GM21529 (cell line): ENCODE measurements around the gene RNASE11.
"Not testable (repeated sequence)": the region's sequence is repeated elsewhere in the genome, so short reads cannot be mapped to it uniquely, and the experiment has no call there.

Source experiments
- ATAC-seq: cut with Tn5 transposase; IDR thresholded peaks from one replicate; pipeline ENCODE4 v1.9.1; 2021; ENCODE audit not compliant: unreplicated experiment

The RNASE11 gene

GRCh38 chr14:20614038-20614840 is 26.4 kb upstream of the RNASE11 start:
- ATAC-seq = peak; percentile 3

GRCh38 chr14:20613094-20614037 is 25.6 kb upstream of the RNASE11 start:
- peak; percentile 68 for ATAC-seq

- peak; percentile 28 for ATAC-seq
These were observed 24.6 kb upstream of the RNASE11 start for GRCh38 chr14:20612403-20612802.

GRCh38 chr14:20611277-20611676 is 23.5 kb upstream of the RNASE11 start:
- ATAC-seq = no peak

GRCh38 chr14:20610002-20610765 is 22.4 kb upstream of the RNASE11 start:
- ATAC-seq = no peak

- ATAC-seq = no peak
These were observed 21.6 kb upstream of the RNASE11 start for GRCh38 chr14:20609215-20610001.

- no peak for ATAC-seq
These were observed 20.7 kb upstream of the RNASE11 start for GRCh38 chr14:20608383-20609110.

- ATAC-seq = no peak
These were observed 19.8 kb upstream of the RNASE11 start for GRCh38 chr14:20607617-20608016.

- ATAC-seq = no peak
These were observed 19.1 kb upstream of the RNASE11 start for GRCh38 chr14:20606902-20607242.

GRCh38 chr14:20606190-20606901 is 18.5 kb upstream of the RNASE11 start:
- ATAC-seq = no peak

- ATAC-seq = no peak
These were observed 16.3 kb upstream of the RNASE11 start for GRCh38 chr14:20603813-20604690.

- ATAC-seq = no peak
These were observed 14.8 kb upstream of the RNASE11 start for GRCh38 chr14:20602583-20602982.

GRCh38 chr14:20601522-20601921 is 13.7 kb upstream of the RNASE11 start:
- ATAC-seq = no peak

GRCh38 chr14:20597108-20597507 is 9.3 kb upstream of the RNASE11 start:
- ATAC-seq = no peak

GRCh38 chr14:20595726-20596125 is 7.9 kb upstream of the RNASE11 start:
- not testable (repeated sequence) for ATAC-seq

GRCh38 chr14:20592574-20592973 is 4.8 kb upstream of the RNASE11 start:
- no peak for ATAC-seq

- no peak for ATAC-seq
These were observed 3.4 kb upstream of the RNASE11 start, which contains the start of gene RNASE12 for GRCh38 chr14:20591235-20591634. Gene RNASE12, minus strand, starts transcription at chr14:20591376. Its CDS starts 653 bp downstream, at chr14:20590723.

- no peak for ATAC-seq
These were observed 3.9 kb downstream of the RNASE11 start for GRCh38 chr14:20583908-20584307.
